Measurements from ENCODE around the gene PARD3.

PARD3 gene

GRCh38 chr10:34249634-34250033, 565.5 kb downstream of the PARD3 start:
- ChIA-PET POLR2A (no interaction called here), CTCF (interaction anchor here (1.4 kb wide), 1 partner anchor 9 kb away, joined by 4 read pairs; no protein-coding TSS in a partner anchor)
- no peak overlapping the region for H3K4me3 ChIP-seq (ENCODE audit: control insufficient read depth in 1 of 7, extremely low read depth in 1 of 7, insufficient read depth in 4 of 7, low read depth in 2 of 7, low read length in 6 of 7)
- H3K27ac ChIP-seq (ENCODE audit: insufficient read depth in 1 of 2, low read depth in 1 of 2, low read length in 2 of 2, poor library complexity in 1 of 2, severe bottlenecking in 2 of 2), result no peak overlapping the region
- H3K36me3 ChIP-seq (ENCODE audit: control insufficient read depth in 4 of 4, insufficient read depth in 4 of 4, low read length in 3 of 4), result no peaks in the 10 kb centered on the region
- DNase-seq, result no peak
- peaks cover 0 to 4% (median 2%) of the 10 kb centered on the region in 4 experiments for H3K4me1 ChIP-seq (ENCODE audit: control extremely low read depth in 1 of 4, control insufficient read depth in 4 of 4, insufficient read depth in 4 of 4, low read length in 3 of 4)
- peaks cover 0 to 1% (median 0%) of the 10 kb centered on the region in 5 experiments for H3K27me3 ChIP-seq (replicated peaks in 2 of 5; ENCODE audit: control insufficient read depth in 4 of 5, insufficient read depth in 5 of 5, low read length in 4 of 5)
- no peaks in the 10 kb centered on the region for H3K9me3 ChIP-seq (ENCODE audit: control extremely low read depth in 1 of 5, control insufficient read depth in 4 of 5, insufficient read depth in 2 of 5, low read depth in 1 of 5, low read length in 4 of 5)
- 100% methylated on average over 2 of the region's 4 CpGs for WGBS (ENCODE audit: insufficient coverage)

DNA sequence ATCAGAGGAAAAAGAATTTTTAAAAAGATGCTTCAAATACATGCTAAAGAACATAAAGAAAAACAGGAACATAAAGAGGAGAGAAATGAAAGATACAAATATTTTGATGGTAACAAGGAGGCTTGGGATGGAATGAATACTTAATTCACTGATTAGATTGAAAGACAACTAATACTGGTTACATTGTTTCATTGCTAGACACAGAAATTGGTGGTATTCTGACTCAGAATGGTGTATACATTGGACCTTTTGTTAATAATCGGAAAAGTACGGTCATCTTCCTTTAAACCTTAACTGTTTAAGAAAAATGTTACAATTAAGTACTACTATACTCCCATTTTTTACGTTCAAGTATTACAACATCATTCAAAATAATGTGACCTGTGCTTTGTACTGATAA, 567.5 kb downstream of the PARD3 start:
- Histone ChIP-seq H3K4me1 (ENCODE audit: control extremely low read depth in 1 of 4, control insufficient read depth in 4 of 4, insufficient read depth in 4 of 4, low read length in 3 of 4) (no peaks in the 10 kb centered on the region), H3K36me3 (ENCODE audit: control insufficient read depth in 4 of 4, insufficient read depth in 4 of 4, low read length in 3 of 4) (no peaks in the 10 kb centered on the region), H3K27me3 (replicated peaks in 2 of 5; ENCODE audit: control insufficient read depth in 4 of 5, insufficient read depth in 5 of 5, low read length in 4 of 5) (peaks cover 0 to 1% (median 0%) of the 10 kb centered on the region in 5 experiments), H3K27ac (ENCODE audit: insufficient read depth in 1 of 2, low read depth in 1 of 2, low read length in 2 of 2, poor library complexity in 1 of 2, severe bottlenecking in 2 of 2) (no peak overlapping the region), H3K9me3 (ENCODE audit: control extremely low read depth in 1 of 5, control insufficient read depth in 4 of 5, insufficient read depth in 2 of 5, low read depth in 1 of 5, low read length in 4 of 5) (no peaks in the 10 kb centered on the region), H3K4me3 (ENCODE audit: control insufficient read depth in 1 of 7, extremely low read depth in 1 of 7, insufficient read depth in 4 of 7, low read depth in 2 of 7, low read length in 6 of 7) (no peak overlapping the region)
- WGBS (ENCODE audit: insufficient coverage), result 80% methylated on average over 1 of the region's 3 CpGs
- DNase-seq, result no peak
- ChIA-PET POLR2A (no interaction called here), CTCF (no interaction called here)

GRCh38 chr10:34244756-34245484, 570.2 kb downstream of the PARD3 start:
- ChIA-PET POLR2A (no interaction called here), CTCF (no interaction called here)
- no peak overlapping the region for H3K27ac ChIP-seq (ENCODE audit: insufficient read depth in 1 of 2, low read depth in 1 of 2, low read length in 2 of 2, poor library complexity in 1 of 2, severe bottlenecking in 2 of 2)
- H3K9me3 ChIP-seq (ENCODE audit: control extremely low read depth in 1 of 5, control insufficient read depth in 4 of 5, insufficient read depth in 2 of 5, low read depth in 1 of 5, low read length in 4 of 5), result no peaks in the 10 kb centered on the region
- WGBS (ENCODE audit: insufficient coverage), result 95% methylated on average over 9 of the region's 9 CpGs
- peaks cover 0 to 1% (median 0%) of the 10 kb centered on the region in 5 experiments for H3K27me3 ChIP-seq (replicated peaks in 2 of 5; ENCODE audit: control insufficient read depth in 4 of 5, insufficient read depth in 5 of 5, low read length in 4 of 5)
- H3K4me3 ChIP-seq (ENCODE audit: control insufficient read depth in 1 of 7, extremely low read depth in 1 of 7, insufficient read depth in 4 of 7, low read depth in 2 of 7, low read length in 6 of 7), result no peak overlapping the region
- peaks cover 0 to 7% (median 4%) of the 10 kb centered on the region in 4 experiments for H3K4me1 ChIP-seq (ENCODE audit: control extremely low read depth in 1 of 4, control insufficient read depth in 4 of 4, insufficient read depth in 4 of 4, low read length in 3 of 4)
- no peaks in the 10 kb centered on the region for H3K36me3 ChIP-seq (ENCODE audit: control insufficient read depth in 4 of 4, insufficient read depth in 4 of 4, low read length in 3 of 4)
- no peak for DNase-seq

DNA sequence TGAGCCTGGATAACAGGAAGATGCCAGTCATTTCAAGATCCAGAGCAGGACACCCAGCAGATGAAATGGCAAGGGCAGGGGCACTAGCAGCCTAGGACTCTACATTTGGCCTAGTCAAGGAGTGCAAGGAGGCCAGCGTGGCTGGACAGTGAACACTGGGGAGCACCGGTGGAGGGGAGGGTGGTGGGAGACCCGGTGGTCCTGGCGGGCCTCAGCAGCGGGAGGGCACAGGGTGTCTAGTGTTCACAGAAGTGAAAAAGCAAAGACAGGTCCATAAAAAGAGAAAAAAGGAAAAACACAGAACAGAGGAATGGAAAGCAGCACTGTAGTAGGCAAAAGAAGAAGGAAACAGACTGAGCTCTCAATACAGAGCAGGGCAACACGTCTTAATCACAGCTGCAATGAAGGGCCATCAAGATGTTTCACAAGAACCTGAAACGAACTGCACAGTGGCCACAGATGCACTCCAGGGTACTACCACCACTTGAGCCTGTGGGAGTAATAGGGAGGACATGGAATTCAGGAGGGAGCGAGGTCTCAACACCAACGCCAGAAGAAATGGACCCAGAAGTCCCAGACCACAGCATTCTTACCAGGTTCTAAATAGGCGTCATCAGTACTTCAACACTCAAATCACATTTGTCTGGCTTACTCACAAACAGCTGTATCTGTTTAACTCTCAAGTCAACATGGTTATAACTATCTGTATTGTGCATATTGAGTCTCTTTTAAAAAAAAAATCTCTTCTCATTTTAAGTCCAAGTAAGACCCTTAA, 573.7 kb downstream of the PARD3 start:
- Histone ChIP-seq H3K27ac (ENCODE audit: insufficient read depth in 1 of 2, low read depth in 1 of 2, low read length in 2 of 2, poor library complexity in 1 of 2, severe bottlenecking in 2 of 2) (no peak overlapping the region), H3K27me3 (replicated peaks in 2 of 5; ENCODE audit: control insufficient read depth in 4 of 5, insufficient read depth in 5 of 5, low read length in 4 of 5) (peaks cover 0 to 1% (median 0%) of the 10 kb centered on the region in 5 experiments), H3K4me1 (ENCODE audit: control extremely low read depth in 1 of 4, control insufficient read depth in 4 of 4, insufficient read depth in 4 of 4, low read length in 3 of 4) (peaks cover 0 to 12% (median 4%) of the 10 kb centered on the region in 4 experiments), H3K9me3 (ENCODE audit: control extremely low read depth in 1 of 5, control insufficient read depth in 4 of 5, insufficient read depth in 2 of 5, low read depth in 1 of 5, low read length in 4 of 5) (no peaks in the 10 kb centered on the region), H3K36me3 (ENCODE audit: control insufficient read depth in 4 of 4, insufficient read depth in 4 of 4, low read length in 3 of 4) (no peaks in the 10 kb centered on the region), H3K4me3 (ENCODE audit: control insufficient read depth in 1 of 7, extremely low read depth in 1 of 7, insufficient read depth in 4 of 7, low read depth in 2 of 7, low read length in 6 of 7) (no peak overlapping the region)
- CTCF ChIA-PET, result no interaction called here
- WGBS (ENCODE audit: insufficient coverage), result 90% methylated on average over 8 of the region's 10 CpGs
- POLR2A ChIA-PET, result no interaction called here
- no peak for DNase-seq

DNA sequence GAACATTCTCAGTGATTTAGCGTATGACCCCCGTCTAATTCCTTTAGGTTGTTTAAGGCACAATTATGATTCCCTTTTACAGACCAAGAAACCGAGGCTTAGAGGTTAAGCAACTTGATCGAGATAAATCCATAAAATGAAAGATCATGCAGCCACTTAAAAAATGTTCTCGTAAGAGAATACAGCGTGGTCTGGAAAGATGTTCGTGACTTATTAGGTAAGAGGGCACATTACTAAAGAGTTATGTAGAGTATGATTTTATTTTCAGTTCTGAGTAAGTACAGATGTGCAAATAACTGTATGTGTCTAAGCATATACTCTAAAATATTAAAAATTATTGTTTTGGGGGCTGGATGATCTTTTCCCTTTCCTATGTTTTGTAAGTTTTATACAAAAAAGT, 575.1 kb downstream of the PARD3 start:
- Histone ChIP-seq H3K4me1 (ENCODE audit: control extremely low read depth in 1 of 4, control insufficient read depth in 4 of 4, insufficient read depth in 4 of 4, low read length in 3 of 4) (peaks cover 0 to 13% (median 4%) of the 10 kb centered on the region in 4 experiments), H3K36me3 (ENCODE audit: control insufficient read depth in 4 of 4, insufficient read depth in 4 of 4, low read length in 3 of 4) (no peaks in the 10 kb centered on the region), H3K9me3 (ENCODE audit: control extremely low read depth in 1 of 5, control insufficient read depth in 4 of 5, insufficient read depth in 2 of 5, low read depth in 1 of 5, low read length in 4 of 5) (no peaks in the 10 kb centered on the region), H3K27me3 (replicated peaks in 2 of 5; ENCODE audit: control insufficient read depth in 4 of 5, insufficient read depth in 5 of 5, low read length in 4 of 5) (no peaks in the 10 kb centered on the region), H3K4me3 (ENCODE audit: control insufficient read depth in 1 of 7, extremely low read depth in 1 of 7, insufficient read depth in 4 of 7, low read depth in 2 of 7, low read length in 6 of 7) (no peak overlapping the region), H3K27ac (ENCODE audit: insufficient read depth in 1 of 2, low read depth in 1 of 2, low read length in 2 of 2, poor library complexity in 1 of 2, severe bottlenecking in 2 of 2) (no peak overlapping the region)
- CTCF ChIA-PET, result interaction anchor here (0.7 to 0.9 kb wide), 2 partner anchors 10 to 101 kb away, joined by 3 to 4 read pairs; no protein-coding TSS in a partner anchor
- POLR2A ChIA-PET, result no interaction called here
- WGBS (ENCODE audit: insufficient coverage), result 100% methylated on average over 4 of the region's 7 CpGs
- no peak for DNase-seq

- ChIA-PET POLR2A (no interaction called here), CTCF (interaction anchor here (4.4 kb wide), 1 partner anchor 14 kb away, joined by 16 read pairs; no protein-coding TSS in a partner anchor)
Observed at GRCh38 chr10:34237898-34238455, 577.1 kb downstream of the PARD3 start.

More at GRCh38 chr10:34237898-34238455, 577.1 kb downstream of the PARD3 start:
- H3K4me1 ChIP-seq (ENCODE audit: control extremely low read depth in 1 of 4, control insufficient read depth in 4 of 4, insufficient read depth in 4 of 4, low read length in 3 of 4), result peaks cover 0 to 13% (median 4%) of the 10 kb centered on the region in 4 experiments
- H3K27me3 ChIP-seq (replicated peaks in 2 of 5; ENCODE audit: control insufficient read depth in 4 of 5, insufficient read depth in 5 of 5, low read length in 4 of 5), result no peaks in the 10 kb centered on the region
- 100% methylated on average over 1 of the region's 1 CpG for WGBS (ENCODE audit: insufficient coverage)
- no peak for DNase-seq
- H3K4me3 ChIP-seq (ENCODE audit: control insufficient read depth in 1 of 7, extremely low read depth in 1 of 7, insufficient read depth in 4 of 7, low read depth in 2 of 7, low read length in 6 of 7), result no peak overlapping the region
- H3K36me3 ChIP-seq (ENCODE audit: control insufficient read depth in 4 of 4, insufficient read depth in 4 of 4, low read length in 3 of 4), result no peaks in the 10 kb centered on the region
- H3K27ac ChIP-seq (ENCODE audit: insufficient read depth in 1 of 2, low read depth in 1 of 2, low read length in 2 of 2, poor library complexity in 1 of 2, severe bottlenecking in 2 of 2), result no peak overlapping the region
- no peaks in the 10 kb centered on the region for H3K9me3 ChIP-seq (ENCODE audit: control extremely low read depth in 1 of 5, control insufficient read depth in 4 of 5, insufficient read depth in 2 of 5, low read depth in 1 of 5, low read length in 4 of 5)
